NCI-H2029 treated with DMSO at 0.1 percent for 48 hours (cell line): Measurements from ENCODE around the gene LBR.

Experiments
- DNase-seq: peaks from one replicate; lab custom pipeline; 2025; lab: John Stamatoyannopoulos, UW

The LBR gene

GRCh38 chr1:225373155-225373554 lies 54.7 kb downstream of the LBR start:
- DNase-seq, result no peak

GRCh38 chr1:225371366-225372010 lies 56.4 kb downstream of the LBR start:
- DNase-seq, result no peak

GRCh38 chr1:225368036-225368552 lies 59.7 kb downstream of the LBR start:
- DNase-seq, result no peak

- DNase-seq, result no peak
Observed at GRCh38 chr1:225366552-225366951, 61.3 kb downstream of the LBR start.

- DNase-seq, result no peak
Observed at GRCh38 chr1:225366018-225366417, 61.8 kb downstream of the LBR start.

GRCh38 chr1:225364439-225364838 lies 63.4 kb downstream of the LBR start:
- no peak for DNase-seq

GRCh38 chr1:225362805-225363204 lies 65.0 kb downstream of the LBR start:
- DNase-seq, result no peak

GRCh38 chr1:225361176-225361575 lies 66.7 kb downstream of the LBR start:
- DNase-seq, result no peak

- no peak for DNase-seq
Observed at GRCh38 chr1:225360119-225360518, 67.7 kb downstream of the LBR start.

- no peak for DNase-seq
Observed at GRCh38 chr1:225355863-225356262, 72.0 kb downstream of the LBR start.

GRCh38 chr1:225354906-225355305 lies 72.9 kb downstream of the LBR start:
- no peak for DNase-seq
